BJ (cell line): Measurements from ENCODE around the gene AMFR. TPM values are rescaled to one million over a fixed set of nuclear protein-coding genes. Genes with fewer than 3 reads are reported as not detected.
"Not testable (repeated sequence)": the region's sequence is repeated elsewhere in the genome, so short reads cannot be mapped to it uniquely, and the experiment has no call there.

Experiments used
- CTCF ChIA-PET: fragments of 350-600 bp; formaldehyde crosslinking; extraction: SDS; loops from one replicate; lab custom pipeline; 2021; ENCODE audit warnings: antibody characterized with exemption, inconsistent platforms; lab: Yijun Ruan, JAX
- POLR2A ChIA-PET: fragments of 300-600 bp; sonication (Branson Sonifier 250); formaldehyde crosslinking; extraction: SDS; loops from one replicate; lab custom pipeline; 2021; ENCODE audit warnings: antibody characterized with exemption; lab: Charles Lee
- DNase-seq: peaks from one replicate; pipeline ENCODE4 v3.0.0-alpha.2; 2011; ENCODE audit warnings: low read depth
- H3K27me3 ChIP-seq: 2 replicates; pipeline ENCODE4 v1.6.0; 2011; ENCODE audit warnings: low read length; ENCODE audit not compliant: control insufficient read depth, insufficient read depth
- H3K36me3 ChIP-seq: 2 replicates; pipeline ENCODE4 v1.5.1; 2011; ENCODE audit warnings: low read length; ENCODE audit not compliant: control insufficient read depth, insufficient read depth
- H3K4me3 ChIP-seq: 2 replicates; pipeline ENCODE4 v1.5.1; 2011; ENCODE audit warnings: low read depth, mild to moderate bottlenecking, control low read depth, low read length
- CTCF ChIP-seq: IDR thresholded peaks from 2 replicates; pipeline ENCODE4 v1.5.1; 2011; ENCODE audit warnings: low read depth, mild to moderate bottlenecking, control low read depth, inconsistent platforms, low read length, moderate library complexity; ENCODE audit not compliant: insufficient read depth
- polyA plus RNA-seq: library from polyadenylated mRNA; depleted of rRNA; stranded (reverse); fragments of >200 nt; gene quantifications from 2 replicates; pipeline ENCODE4 v1.2.3, GENCODE V29; 2011

Gene AMFR
- polyA plus RNA-seq, 1 experiment, result 130 TPM

GRCh38 chr16:56399486-56399885, 25.9 kb downstream of the AMFR start:
- no peaks in the 10 kb centered on the region for H3K27me3 ChIP-seq
- POLR2A ChIA-PET, result no interaction called here
- no peak for DNase-seq
- CTCF ChIA-PET, result interaction anchor here (2.2 kb wide), 1 partner anchor 10 kb away, joined by 6 read pairs; no protein-coding TSS in a partner anchor
- H3K4me3 ChIP-seq, result no peak overlapping the region
- H3K36me3 ChIP-seq, result peaks cover 10% of the 10 kb centered on the region
- TF ChIP-seq CTCF, result no peak

- no peak for DNase-seq
- POLR2A ChIA-PET, result no interaction called here
- CTCF ChIA-PET, result interaction anchor here (2.2 kb wide), 1 partner anchor 10 kb away, joined by 6 read pairs; no protein-coding TSS in a partner anchor
- Histone ChIP-seq H3K4me3 (no peak overlapping the region), H3K36me3 (peaks cover 9% of the 10 kb centered on the region), H3K27me3 (no peaks in the 10 kb centered on the region)
- no peak for TF ChIP-seq CTCF
Observed at GRCh38 chr16:56399047-56399446, 26.3 kb downstream of the AMFR start.

GRCh38 chr16:56396724-56397123, 28.6 kb downstream of the AMFR start:
- H3K36me3 ChIP-seq, CTCF ChIA-PET, POLR2A ChIA-PET, DNase-seq, H3K4me3 ChIP-seq, H3K27me3 ChIP-seq: not testable (repeated sequence)

GRCh38 chr16:56389554-56389953, 35.8 kb downstream of the AMFR start:
- TF ChIP-seq CTCF, result no peak
- POLR2A ChIA-PET, result interaction anchor here (0.6 kb wide), 1 partner anchor 62 kb away, joined by 6 read pairs; the partner anchor contains the start of genes NUDT21 and OGFOD1
- no peak overlapping the region for H3K4me3 ChIP-seq
- DNase-seq, result peak; percentile 87
- H3K27me3 ChIP-seq, result no peaks in the 10 kb centered on the region
- H3K36me3 ChIP-seq, result peaks cover 4% of the 10 kb centered on the region
- CTCF ChIA-PET, result interaction anchor here (1.4 to 1.6 kb wide), 2 partner anchors 14 to 33 kb away, joined by 3 to 5 read pairs; no protein-coding TSS in a partner anchor

- CTCF ChIA-PET, result interaction anchor here (1.3 kb wide), 1 partner anchor 56 kb away, joined by 3 read pairs; no protein-coding TSS in a partner anchor
Observed at GRCh38 chr16:56388209-56388608, 37.1 kb downstream of the AMFR start.

More at GRCh38 chr16:56388209-56388608, 37.1 kb downstream of the AMFR start:
- TF ChIP-seq CTCF, result no peak
- no peak for DNase-seq
- POLR2A ChIA-PET, result no interaction called here
- Histone ChIP-seq H3K4me3 (no peak overlapping the region), H3K27me3 (no peaks in the 10 kb centered on the region), H3K36me3 (peaks cover 4% of the 10 kb centered on the region)
